PC-9 (cell line): ENCODE data around the gene EPHB1. TPM values are rescaled to one million over a fixed set of nuclear protein-coding genes. Genes with fewer than 3 reads are reported as not detected.

Source experiments
- BruUV-seq: library from RNA; stranded (reverse); fragments of 400-500 nt; replicated peaks from 2 replicates; lab custom pipeline; 2021; lab: Mats Ljungman, UMichigan
- CTCF ChIA-PET: fragments of 300-600 bp; sonication (Branson Sonifier 250); formaldehyde crosslinking; loops from one replicate; lab custom pipeline; 2022; ENCODE audit warnings: antibody characterized with exemption; lab: Charles Lee
- POLR2A ChIA-PET: fragments of 300-600 bp; sonication (Branson Sonifier 250); formaldehyde crosslinking; loops from one replicate; lab custom pipeline; 2022; ENCODE audit warnings: antibody characterized with exemption; ENCODE audit not compliant: unreplicated experiment; lab: Charles Lee
- DNase-seq, 2 experiments: peaks; one replicate each; pipeline versions ENCODE4 v3.0.0 to v3.0.0-alpha.2; 2015 to 2022; ENCODE audit warnings: mixed read lengths in 1 of 2
- H2AFZ ChIP-seq: fragments of 200-600 bp; sonication (generic); 2 replicates; pipeline ENCODE4 v1.8.1; 2017; ENCODE audit warnings: antibody characterized with exemption
- H3F3A ChIP-seq: fragments of 200-600 bp; sonication (generic); 2 replicates; pipeline ENCODE4 v1.8.1; 2017; ENCODE audit warnings: antibody characterized with exemption, mild to moderate bottlenecking, low read depth; ENCODE audit not compliant: insufficient read depth
- H3K27ac ChIP-seq: fragments of 200-600 bp; sonication (generic); 2 replicates; pipeline ENCODE4 v1.6.1; 2016; ENCODE audit warnings: mixed run types
- H3K27me3 ChIP-seq: fragments of 200-600 bp; sonication (generic); 2 replicates; pipeline ENCODE4 v1.6.1; 2016; ENCODE audit warnings: low read depth, mixed run types; ENCODE audit not compliant: insufficient read depth
- H3K36me3 ChIP-seq: fragments of 200-600 bp; sonication (generic); 2 replicates; pipeline ENCODE4 v1.6.1; 2016; ENCODE audit warnings: low read depth, mixed run types
- H3K4me1 ChIP-seq: fragments of 200-600 bp; sonication (generic); replicated peaks from 2 replicates; pipeline ENCODE4 v1.6.1; 2016; ENCODE audit warnings: mixed run types; ENCODE audit not compliant: insufficient read depth
- H3K4me2 ChIP-seq: fragments of 200-600 bp; sonication (generic); 2 replicates; pipeline ENCODE4 v1.6.1; 2017; ENCODE audit warnings: mixed run types
- H3K4me3 ChIP-seq: fragments of 200-600 bp; sonication (generic); 2 replicates; pipeline ENCODE4 v1.6.1; 2016; ENCODE audit warnings: mixed run types
- H3K79me2 ChIP-seq: fragments of 200-600 bp; sonication (generic); 2 replicates; pipeline ENCODE4 v1.6.1; 2017; ENCODE audit warnings: low read depth, mixed run types
- H3K9me2 ChIP-seq: fragments of 200-600 bp; sonication (generic); 2 replicates; pipeline ENCODE4 v1.8.1; 2017; ENCODE audit warnings: mild to moderate bottlenecking; ENCODE audit not compliant: insufficient read depth
- H3K9me3 ChIP-seq: fragments of 200-600 bp; sonication (generic); 2 replicates; pipeline ENCODE4 v1.8.1; 2016; ENCODE audit warnings: low read depth; ENCODE audit not compliant: insufficient read depth
- H4K20me1 ChIP-seq: fragments of 200-600 bp; sonication (generic); 2 replicates; pipeline ENCODE4 v1.8.1; 2017; ENCODE audit not compliant: insufficient read depth
- EZH2 ChIP-seq: fragments of 200-600 bp; sonication (generic); IDR thresholded peaks from 2 replicates; pipeline ENCODE4 v1.8.0; 2017; ENCODE audit warnings: antibody characterized with exemption, low read depth
- intact Hi-C: fragments of 100-400 bp; cut with micrococcal nuclease; formaldehyde crosslinking; loops from one replicate; pipeline ENCODE4 v1.10.0; 2022; ENCODE audit not compliant: unreplicated experiment
- total RNA-seq: library from RNA; stranded (reverse); gene quantifications from 2 replicates; pipeline ENCODE4 v1.2.3, GENCODE V29; 2021
- TF ChIP-seq, protein P1 (sequence below): fragments of 200-600 bp; sonication (generic); conservative IDR thresholded peaks from 2 replicates; pipeline ENCODE4 v1.6.1; 2017; ENCODE audit warnings: mixed run types, antibody characterized with exemption, mild to moderate bottlenecking, moderate library complexity

EPHB1 gene
- total RNA-seq, 1 experiment from 2014 or later = 0.15 TPM

- no peaks in the 10 kb centered on the region for H3K4me1 ChIP-seq
- H3K9me3 ChIP-seq = no peaks in the 10 kb centered on the region
- no peaks in the 10 kb centered on the region for H3K36me3 ChIP-seq
- no peak overlapping the region for H3K4me2 ChIP-seq
- no peak for DNase-seq
- H2AFZ ChIP-seq = no peak overlapping the region
- CTCF ChIA-PET = no interaction called here
- H3K9me2 ChIP-seq = no peaks in the 10 kb centered on the region
- intact Hi-C loops = no loop called here
- H4K20me1 ChIP-seq = no peaks in the 10 kb centered on the region
- BruUV-seq = no TSS peak
- TF ChIP-seq EZH2 = no peak
- TF ChIP-seq, protein P1, sequence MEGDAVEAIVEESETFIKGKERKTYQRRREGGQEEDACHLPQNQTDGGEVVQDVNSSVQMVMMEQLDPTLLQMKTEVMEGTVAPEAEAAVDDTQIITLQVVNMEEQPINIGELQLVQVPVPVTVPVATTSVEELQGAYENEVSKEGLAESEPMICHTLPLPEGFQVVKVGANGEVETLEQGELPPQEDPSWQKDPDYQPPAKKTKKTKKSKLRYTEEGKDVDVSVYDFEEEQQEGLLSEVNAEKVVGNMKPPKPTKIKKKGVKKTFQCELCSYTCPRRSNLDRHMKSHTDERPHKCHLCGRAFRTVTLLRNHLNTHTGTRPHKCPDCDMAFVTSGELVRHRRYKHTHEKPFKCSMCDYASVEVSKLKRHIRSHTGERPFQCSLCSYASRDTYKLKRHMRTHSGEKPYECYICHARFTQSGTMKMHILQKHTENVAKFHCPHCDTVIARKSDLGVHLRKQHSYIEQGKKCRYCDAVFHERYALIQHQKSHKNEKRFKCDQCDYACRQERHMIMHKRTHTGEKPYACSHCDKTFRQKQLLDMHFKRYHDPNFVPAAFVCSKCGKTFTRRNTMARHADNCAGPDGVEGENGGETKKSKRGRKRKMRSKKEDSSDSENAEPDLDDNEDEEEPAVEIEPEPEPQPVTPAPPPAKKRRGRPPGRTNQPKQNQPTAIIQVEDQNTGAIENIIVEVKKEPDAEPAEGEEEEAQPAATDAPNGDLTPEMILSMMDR = no peak
- peaks cover 35% of the 10 kb centered on the region for H3K27me3 ChIP-seq
- no peak overlapping the region for H3K27ac ChIP-seq
- H3K79me2 ChIP-seq = no peaks in the 10 kb centered on the region
- no peaks in the 10 kb centered on the region for H3F3A ChIP-seq
- POLR2A ChIA-PET = no interaction called here
- H3K4me3 ChIP-seq = no peak overlapping the region
These were observed 421.6 kb downstream of the EPHB1 start for GRCh38 chr3:135216659-135217058.

DNA sequence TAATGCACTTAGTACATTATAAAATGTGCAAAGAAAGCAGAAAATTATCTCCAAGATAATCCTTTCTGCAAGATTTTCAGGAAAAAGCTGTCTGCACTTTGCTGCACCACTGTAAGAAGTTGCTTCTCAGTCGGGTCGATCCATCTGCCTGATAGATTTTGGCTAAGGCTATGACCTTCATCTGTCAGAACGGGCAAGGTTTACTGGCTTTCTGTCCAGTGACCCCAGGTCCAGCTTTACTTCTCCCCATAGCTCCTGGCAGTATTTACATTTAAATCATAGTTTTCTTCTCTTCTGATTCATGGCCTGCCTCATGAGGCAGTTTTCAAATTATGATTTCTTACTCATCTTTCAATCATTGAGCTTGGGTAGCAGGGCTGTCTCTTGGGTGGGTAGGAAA lies 422.7 kb downstream of the EPHB1 start:
- DNase-seq = no peak
- no peaks in the 10 kb centered on the region for H3K36me3 ChIP-seq
- TF ChIP-seq, protein P1 = no peak
- BruUV-seq = no TSS peak
- no peak overlapping the region for H2AFZ ChIP-seq
- H3K4me3 ChIP-seq = no peak overlapping the region
- no peaks in the 10 kb centered on the region for H3K4me1 ChIP-seq
- no peaks in the 10 kb centered on the region for H3F3A ChIP-seq
- CTCF ChIA-PET = no interaction called here
- H3K9me2 ChIP-seq = no peaks in the 10 kb centered on the region
- H3K79me2 ChIP-seq = no peaks in the 10 kb centered on the region
- no peaks in the 10 kb centered on the region for H3K9me3 ChIP-seq
- POLR2A ChIA-PET = no interaction called here
- no peaks in the 10 kb centered on the region for H4K20me1 ChIP-seq
- no peak overlapping the region for H3K4me2 ChIP-seq
- no peak overlapping the region for H3K27ac ChIP-seq
- intact Hi-C loops = no loop called here
- H3K27me3 ChIP-seq = peaks cover 33% of the 10 kb centered on the region

- intact Hi-C loops = no loop called here
- H3K4me2 ChIP-seq = no peak overlapping the region
- no peak for DNase-seq
These were observed 423.2 kb downstream of the EPHB1 start for GRCh38 chr3:135218304-135218703.

More at GRCh38 chr3:135218304-135218703, 423.2 kb downstream of the EPHB1 start:
- ChIA-PET CTCF (no interaction called here), POLR2A (no interaction called here)
- Histone ChIP-seq H3K4me1 (no peaks in the 10 kb centered on the region), H3K27ac (no peak overlapping the region), H4K20me1 (no peaks in the 10 kb centered on the region), H3K79me2 (no peaks in the 10 kb centered on the region), H3K9me3 (no peaks in the 10 kb centered on the region), H3K4me3 (no peak overlapping the region), H3K27me3 (peaks cover 27% of the 10 kb centered on the region), H3F3A (no peaks in the 10 kb centered on the region), H3K36me3 (no peaks in the 10 kb centered on the region), H2AFZ (no peak overlapping the region), H3K9me2 (no peaks in the 10 kb centered on the region)
- TF ChIP-seq, protein P1 = no peak
- TF ChIP-seq EZH2 = no peak
- BruUV-seq = no TSS peak
